ENCODE measurements around the gene NKAIN2. TPM values are rescaled to one million over a fixed set of nuclear protein-coding genes. Genes with fewer than 3 reads are reported as not detected.

The NKAIN2 gene
- total RNA-seq, 1 experiment from 2014 or later = not detected

GRCh38 chr6:124420116-124420840 is 616.6 kb downstream of the NKAIN2 start:
- Histone ChIP-seq H3K9me2 (ENCODE audit: insufficient read depth) (no peaks in the 10 kb centered on the region), H3K36me3 (ENCODE audit: control insufficient read depth in 1 of 2, insufficient read depth in 2 of 2, low read length in 2 of 2) (no peaks in the 10 kb centered on the region), H2AFZ (ENCODE audit: low read depth, low read length, poor library complexity, severe bottlenecking) (no peak overlapping the region), H3K4me1 (ENCODE audit: control insufficient read depth in 1 of 2, insufficient read depth in 2 of 2, low read length in 2 of 2) (no peaks in the 10 kb centered on the region), H4K20me1 (ENCODE audit: insufficient read depth) (no peaks in the 10 kb centered on the region), H3K27me3 (ENCODE audit: insufficient read depth, low read length) (peaks cover 10% of the 10 kb centered on the region; the same call in 1 of the 2 replicates), H3K4me2 (ENCODE audit: low read length) (no peak overlapping the region), H3K4me3 (replicated peaks in 1 of 2; ENCODE audit: low read depth in 1 of 2, low read length in 2 of 2) (no peak overlapping the region), H3K9me3 (ENCODE audit: control insufficient read depth in 1 of 2, insufficient read depth in 1 of 2, low read depth in 1 of 2, low read length in 2 of 2) (no peaks in the 10 kb centered on the region), H3K9ac (ENCODE audit: low read length) (no peak overlapping the region), H3K79me2 (ENCODE audit: insufficient read depth, low read length) (no peaks in the 10 kb centered on the region), H3K27ac (ENCODE audit: low read depth, low read length) (no peak overlapping the region)
- no peak for DNase-seq (ENCODE audit: low read depth, low spot score)
- ChIA-PET POLR2A (no interaction called here), CTCF (no interaction called here), RAD21 (ENCODE audit: low non-redundant PET in 1 of 2, low total read pairs in 2 of 2, uncharacterized antibody in 2 of 2, unreplicated experiment in 2 of 2) (no interaction called here)
- intact Hi-C loops (cut with micrococcal nuclease) = no loop called here
- BruUV-seq (replicated peaks) = no TSS peak
- no peak for ATAC-seq
- TF ChIP-seq JUND (IDR thresholded peaks at IDR 0.05) (no peak), ZFX (IDR thresholded peaks at IDR 0.05) (no peak), POLR2A (IDR thresholded peaks at IDR 0.05; ENCODE audit: borderline replicate concordance, extremely low read depth, insufficient read depth, insufficient read length) (no peak)

GRCh38 chr6:124423621-124424020 is 620.0 kb downstream of the NKAIN2 start:
- H3K4me3 ChIP-seq (replicated peaks in 1 of 2; ENCODE audit: low read depth in 1 of 2, low read length in 2 of 2) = no peak overlapping the region
- CTCF ChIA-PET = no interaction called here
- BruUV-seq (replicated peaks) = no TSS peak
- H3K36me3 ChIP-seq (ENCODE audit: control insufficient read depth in 1 of 2, insufficient read depth in 2 of 2, low read length in 2 of 2) = no peaks in the 10 kb centered on the region
- no peak overlapping the region for H3K27ac ChIP-seq (ENCODE audit: low read depth, low read length)
- ATAC-seq (no peak), DNase-seq (ENCODE audit: low read depth, low spot score) (no peak)
- no peaks in the 10 kb centered on the region for H3K79me2 ChIP-seq (ENCODE audit: insufficient read depth, low read length)
- TF ChIP-seq MAX (IDR thresholded peaks at IDR 0.05) = no peak
- TF ChIP-seq POLR2AphosphoS5 (IDR thresholded peaks at IDR 0.05; ENCODE audit: low read depth, low read length) = no peak
- TF ChIP-seq ZFX (IDR thresholded peaks at IDR 0.05) = no peak
- TF ChIP-seq CEBPB (IDR thresholded peaks at IDR 0.05; ENCODE audit: low read depth) = no peak
- no peak for TF ChIP-seq POLR2A (IDR thresholded peaks at IDR 0.05; ENCODE audit: borderline replicate concordance, extremely low read depth, insufficient read depth, insufficient read length)
- no peak for TF ChIP-seq SRF (IDR thresholded peaks at IDR 0.05; ENCODE audit: low read depth)
- no peak for TF ChIP-seq TCF7L2 (IDR thresholded peaks at IDR 0.05; ENCODE audit: borderline replicate concordance, extremely low read depth, insufficient read depth, insufficient read length)
- TF ChIP-seq FOSL1 (IDR thresholded peaks at IDR 0.05; ENCODE audit: low read depth) = no peak
- TF ChIP-seq CTCF (IDR thresholded peaks at IDR 0.05 in 2 of 3, conservative IDR thresholded peaks at IDR 0.05 in 1 of 3; ENCODE audit: borderline replicate concordance in 1 of 3, insufficient read depth in 1 of 3, low read depth in 2 of 3, low read length in 2 of 3) = no peak
- TF ChIP-seq EGR1 (IDR thresholded peaks at IDR 0.05; ENCODE audit: low read depth) = no peak
- TF ChIP-seq RAD21 (IDR thresholded peaks at IDR 0.05; ENCODE audit: low read depth) = no peak
- TF ChIP-seq EZH2phosphoT487 (IDR thresholded peaks at IDR 0.05; ENCODE audit: borderline replicate concordance) = no peak
- RAD21 ChIA-PET (ENCODE audit: low non-redundant PET in 1 of 2, low total read pairs in 2 of 2, uncharacterized antibody in 2 of 2, unreplicated experiment in 2 of 2) = no interaction called here
- no peaks in the 10 kb centered on the region for H3K4me1 ChIP-seq (ENCODE audit: control insufficient read depth in 1 of 2, insufficient read depth in 2 of 2, low read length in 2 of 2)
- H3K9me2 ChIP-seq (ENCODE audit: insufficient read depth) = no peaks in the 10 kb centered on the region
- H3K27me3 ChIP-seq (ENCODE audit: insufficient read depth, low read length) = peaks cover 9% of the 10 kb centered on the region; the same call in 1 of the 2 replicates
- no peak overlapping the region for H3K9ac ChIP-seq (ENCODE audit: low read length)
- intact Hi-C loops (cut with micrococcal nuclease) = no loop called here
- no peaks in the 10 kb centered on the region for H3K9me3 ChIP-seq (ENCODE audit: control insufficient read depth in 1 of 2, insufficient read depth in 1 of 2, low read depth in 1 of 2, low read length in 2 of 2)
- H2AFZ ChIP-seq (ENCODE audit: low read depth, low read length, poor library complexity, severe bottlenecking) = no peak overlapping the region
- no peaks in the 10 kb centered on the region for H4K20me1 ChIP-seq (ENCODE audit: insufficient read depth)
- POLR2A ChIA-PET = no interaction called here
- no peak overlapping the region for H3K4me2 ChIP-seq (ENCODE audit: low read length)
